OCI-LY3 (cell line): ENCODE results near the gene EIF4G3.

Source experiments
- H2AFZ ChIP-seq: fragments of 200-600, 300-600 bp; shearing (Covaris generic); 2 replicates; pipeline ENCODE4 v1.6.0; 2014; ENCODE audit warnings: antibody characterized with exemption, low read depth, low read length
- H3K27ac ChIP-seq: fragments of 200-600, 300-600 bp; sonication (generic); 2 replicates; pipeline ENCODE4 v1.5.1; 2014; ENCODE audit warnings: mild to moderate bottlenecking, low read length, moderate library complexity, mixed read lengths
- H3K27me3 ChIP-seq: fragments of 200-600, 300-600 bp; sonication (generic); 2 replicates; pipeline ENCODE4 v1.6.1; 2014; ENCODE audit warnings: low read depth, low read length, mixed read lengths
- H3K36me3 ChIP-seq: fragments of 200-600, 300-600 bp; sonication (generic); replicated peaks from 2 replicates; pipeline ENCODE3; 2014; ENCODE audit warnings: low read depth, low read length, mixed read lengths
- H3K4me1 ChIP-seq: fragments of 300-600, 200-600 bp; sonication (generic); 2 replicates; pipeline ENCODE4 v1.6.1; 2014; ENCODE audit warnings: low read length, mixed read lengths
- H3K4me2 ChIP-seq: fragments of 200-600, 300-600 bp; sonication (generic); 2 replicates; pipeline ENCODE4 v1.6.1; 2014; ENCODE audit warnings: low read length, mixed read lengths
- H3K4me3 ChIP-seq: fragments of 300-600, 200-600 bp; sonication (generic); 2 replicates; pipeline ENCODE4 v1.5.1; 2014; ENCODE audit warnings: antibody characterized with exemption, mild to moderate bottlenecking, low read length, moderate library complexity
- H3K79me2 ChIP-seq: fragments of 300-600, 200-600 bp; shearing (Covaris generic); 2 replicates; pipeline ENCODE4 v1.6.1; 2014; ENCODE audit warnings: mild to moderate bottlenecking, low read length, mixed read lengths
- H3K9ac ChIP-seq: fragments of 300-600, 200-600 bp; shearing (Covaris generic); 2 replicates; pipeline ENCODE4 v1.6.0; 2014; ENCODE audit warnings: mild to moderate bottlenecking, low read length, moderate library complexity
- H3K9me3 ChIP-seq: fragments of 200-600, 300-600 bp; shearing (Covaris generic); 2 replicates; pipeline ENCODE4 v1.6.1; 2014; ENCODE audit warnings: low read length, mixed read lengths; ENCODE audit not compliant: insufficient read depth
- H4K20me1 ChIP-seq: fragments of 200-600, 300-600 bp; sonication (generic); 2 replicates; pipeline ENCODE4 v1.6.1; 2016; ENCODE audit warnings: low read length, mixed read lengths; ENCODE audit not compliant: insufficient read depth
- CTCF ChIP-seq: fragments of 200-600, 300-600 bp; sonication (generic); IDR thresholded peaks from 2 replicates; pipeline ENCODE4 v1.5.1; 2014; ENCODE audit warnings: antibody characterized with exemption, low read length, low read depth
- EZH2phosphoT487 ChIP-seq: fragments of 200-600 bp; shearing (Covaris generic); IDR thresholded peaks from 2 replicates; pipeline ENCODE4 v1.6.1; 2018; ENCODE audit warnings: antibody characterized with exemption, mixed run types, low read depth

Gene EIF4G3

GRCh38 chr1:20836230-20836629 is 340.5 kb downstream of the EIF4G3 start:
- Histone ChIP-seq H3K9ac (no peak overlapping the region), H3K36me3 (no peaks in the 10 kb centered on the region), H3K27me3 (no peaks in the 10 kb centered on the region), H3K4me1 (no peaks in the 10 kb centered on the region), H3K4me3 (no peak overlapping the region), H3K27ac (no peak overlapping the region), H3K4me2 (no peak overlapping the region), H2AFZ (no peak overlapping the region), H4K20me1 (no peaks in the 10 kb centered on the region), H3K9me3 (no peaks in the 10 kb centered on the region), H3K79me2 (no peaks in the 10 kb centered on the region)
- TF ChIP-seq EZH2phosphoT487 (no peak), CTCF (no peak)

DNA sequence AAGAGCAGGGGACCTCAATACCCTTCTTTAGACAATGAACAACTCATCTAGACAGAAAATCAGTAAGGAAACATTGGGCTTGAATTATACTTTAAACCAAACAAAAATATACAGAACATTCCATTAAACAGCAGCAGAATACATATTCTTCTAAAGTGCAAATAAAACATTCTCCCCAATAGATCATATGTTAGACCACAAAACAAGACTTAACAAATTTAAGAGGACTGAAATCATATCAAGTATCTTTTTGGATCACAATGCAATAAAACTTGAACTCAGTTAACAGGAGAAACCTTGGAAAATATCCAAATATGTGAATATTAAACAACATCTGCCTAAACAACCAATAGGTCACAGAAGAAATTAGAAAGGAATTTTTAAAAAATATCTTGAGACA is 341.9 kb downstream of the EIF4G3 start:
- H3K4me2 ChIP-seq = no peak overlapping the region
- H4K20me1 ChIP-seq = no peaks in the 10 kb centered on the region
- no peaks in the 10 kb centered on the region for H3K36me3 ChIP-seq
- no peaks in the 10 kb centered on the region for H3K79me2 ChIP-seq
- no peak for TF ChIP-seq EZH2phosphoT487
- no peak for TF ChIP-seq CTCF
- no peaks in the 10 kb centered on the region for H3K9me3 ChIP-seq
- H3K27me3 ChIP-seq = no peaks in the 10 kb centered on the region
- H3K4me1 ChIP-seq = no peaks in the 10 kb centered on the region
- H3K27ac ChIP-seq = no peak overlapping the region
- H3K9ac ChIP-seq = no peak overlapping the region
- H3K4me3 ChIP-seq = no peak overlapping the region
- H2AFZ ChIP-seq = no peak overlapping the region

GRCh38 chr1:20834192-20834591 is 342.5 kb downstream of the EIF4G3 start:
- H3K9ac ChIP-seq = no peak overlapping the region
- no peak overlapping the region for H2AFZ ChIP-seq
- H3K4me1 ChIP-seq = no peaks in the 10 kb centered on the region
- TF ChIP-seq CTCF (no peak), EZH2phosphoT487 (no peak)
- no peak overlapping the region for H3K27ac ChIP-seq
- no peaks in the 10 kb centered on the region for H3K27me3 ChIP-seq
- H3K79me2 ChIP-seq = no peaks in the 10 kb centered on the region
- H3K4me3 ChIP-seq = no peak overlapping the region
- H3K36me3 ChIP-seq = no peaks in the 10 kb centered on the region
- H3K4me2 ChIP-seq = no peak overlapping the region
- no peaks in the 10 kb centered on the region for H3K9me3 ChIP-seq
- no peaks in the 10 kb centered on the region for H4K20me1 ChIP-seq

- TF ChIP-seq CTCF (no peak), EZH2phosphoT487 (no peak)
- Histone ChIP-seq H3K27me3 (no peaks in the 10 kb centered on the region), H3K4me3 (no peak overlapping the region), H3K9me3 (no peaks in the 10 kb centered on the region), H4K20me1 (no peaks in the 10 kb centered on the region), H2AFZ (no peak overlapping the region), H3K4me2 (no peak overlapping the region), H3K4me1 (no peaks in the 10 kb centered on the region), H3K36me3 (no peaks in the 10 kb centered on the region), H3K27ac (no peak overlapping the region), H3K79me2 (no peaks in the 10 kb centered on the region), H3K9ac (no peak overlapping the region)
Observed at GRCh38 chr1:20830378-20830777, 346.3 kb downstream of the EIF4G3 start.
